Loucy (cell line): ENCODE measurements around the gene LRCH1.

Experiments used
- H2AFZ ChIP-seq: fragments of 200-600 bp; sonication (generic); 2 replicates; pipeline ENCODE4 v1.6.0; 2016; ENCODE audit warnings: antibody characterized with exemption, mild to moderate bottlenecking, low read length, moderate library complexity
- H3F3A ChIP-seq: fragments of 200-600 bp; 2 replicates; pipeline ENCODE4 v1.6.0; 2016; ENCODE audit warnings: antibody characterized with exemption, low read depth, mild to moderate bottlenecking
- H3K27me3 ChIP-seq: fragments of 200-600 bp; sonication (generic); 2 replicates; pipeline ENCODE4 v1.6.1; 2014; ENCODE audit warnings: low read length, mild to moderate bottlenecking; ENCODE audit not compliant: insufficient read depth, poor library complexity, severe bottlenecking
- H3K36me3 ChIP-seq: fragments of 200-600 bp; sonication (generic); 2 replicates; pipeline ENCODE4 v1.6.1; 2016; ENCODE audit warnings: low read length; ENCODE audit not compliant: insufficient read depth
- H3K4me1 ChIP-seq: fragments of 200-600 bp; sonication (generic); 2 replicates; pipeline ENCODE4 v1.5.1; 2014; ENCODE audit warnings: low read length, mild to moderate bottlenecking; ENCODE audit not compliant: insufficient read depth, poor library complexity, severe bottlenecking
- H3K4me2 ChIP-seq: fragments of 200-600 bp; sonication (generic); 2 replicates; pipeline ENCODE4 v1.6.0; 2014; ENCODE audit warnings: antibody characterized with exemption, low read length, low read depth, mild to moderate bottlenecking; ENCODE audit not compliant: poor library complexity, severe bottlenecking
- H3K4me3 ChIP-seq: fragments of 200-600 bp; sonication (generic); 2 replicates; pipeline ENCODE4 v1.5.1; 2014; ENCODE audit warnings: low read length, mild to moderate bottlenecking, mixed read lengths; ENCODE audit not compliant: poor library complexity, severe bottlenecking
- H3K79me2 ChIP-seq: fragments of 200-600 bp; sonication (generic); 2 replicates; pipeline ENCODE4 v1.6.1; 2014; ENCODE audit warnings: low read length; ENCODE audit not compliant: insufficient read depth
- H3K9ac ChIP-seq: fragments of 200-600 bp; sonication (generic); 2 replicates; pipeline ENCODE4 v1.6.0; 2014; ENCODE audit warnings: mild to moderate bottlenecking, low read depth, low read length, moderate library complexity; ENCODE audit not compliant: poor library complexity, severe bottlenecking
- H3K9me2 ChIP-seq: fragments of 200-600 bp; sonication (generic); replicated peaks from 2 replicates; pipeline ENCODE4 v1.6.1; 2016; ENCODE audit warnings: low read depth, low read length, mixed read lengths
- H3K9me3 ChIP-seq: fragments of 200-600 bp; sonication (generic); 2 replicates; pipeline ENCODE4 v1.6.1; 2014; ENCODE audit warnings: mild to moderate bottlenecking, antibody characterized with exemption, low read length, low read depth; ENCODE audit not compliant: insufficient read depth
- H4K20me1 ChIP-seq: fragments of 200-600 bp; sonication (generic); 2 replicates; pipeline ENCODE4 v1.6.0; 2014; ENCODE audit warnings: antibody characterized with exemption, low read length, mild to moderate bottlenecking; ENCODE audit not compliant: insufficient read depth, poor library complexity, severe bottlenecking
- EZH2phosphoT487 ChIP-seq: fragments of 200-600 bp; IDR thresholded peaks from 2 replicates; pipeline ENCODE4 v1.6.1; 2018; ENCODE audit warnings: antibody characterized with exemption, mild to moderate bottlenecking, moderate library complexity, borderline replicate concordance
- TF ChIP-seq, protein P1 (sequence below): fragments of 200-600 bp; sonication (generic); conservative IDR thresholded peaks from 2 replicates; pipeline ENCODE4 v1.5.1; 2014; ENCODE audit warnings: mild to moderate bottlenecking, antibody characterized with exemption, low read length

LRCH1 gene

GRCh38 chr13:46679369-46680120, 126.6 kb downstream of the LRCH1 start:
- Histone ChIP-seq H3K27me3 (no peaks in the 10 kb centered on the region), H3K4me2 (no peak overlapping the region), H3K4me3 (no peak overlapping the region), H3F3A (no peaks in the 10 kb centered on the region), H3K9me2 (no peaks in the 10 kb centered on the region), H3K36me3 (peaks cover 22% of the 10 kb centered on the region; the same call in 1 of the 2 replicates), H3K79me2 (peaks cover 49% of the 10 kb centered on the region), H4K20me1 (no peaks in the 10 kb centered on the region), H3K9ac (no peak overlapping the region), H3K9me3 (no peaks in the 10 kb centered on the region), H3K4me1 (peaks cover 8% of the 10 kb centered on the region), H2AFZ (no peak overlapping the region)
- TF ChIP-seq, protein P1, sequence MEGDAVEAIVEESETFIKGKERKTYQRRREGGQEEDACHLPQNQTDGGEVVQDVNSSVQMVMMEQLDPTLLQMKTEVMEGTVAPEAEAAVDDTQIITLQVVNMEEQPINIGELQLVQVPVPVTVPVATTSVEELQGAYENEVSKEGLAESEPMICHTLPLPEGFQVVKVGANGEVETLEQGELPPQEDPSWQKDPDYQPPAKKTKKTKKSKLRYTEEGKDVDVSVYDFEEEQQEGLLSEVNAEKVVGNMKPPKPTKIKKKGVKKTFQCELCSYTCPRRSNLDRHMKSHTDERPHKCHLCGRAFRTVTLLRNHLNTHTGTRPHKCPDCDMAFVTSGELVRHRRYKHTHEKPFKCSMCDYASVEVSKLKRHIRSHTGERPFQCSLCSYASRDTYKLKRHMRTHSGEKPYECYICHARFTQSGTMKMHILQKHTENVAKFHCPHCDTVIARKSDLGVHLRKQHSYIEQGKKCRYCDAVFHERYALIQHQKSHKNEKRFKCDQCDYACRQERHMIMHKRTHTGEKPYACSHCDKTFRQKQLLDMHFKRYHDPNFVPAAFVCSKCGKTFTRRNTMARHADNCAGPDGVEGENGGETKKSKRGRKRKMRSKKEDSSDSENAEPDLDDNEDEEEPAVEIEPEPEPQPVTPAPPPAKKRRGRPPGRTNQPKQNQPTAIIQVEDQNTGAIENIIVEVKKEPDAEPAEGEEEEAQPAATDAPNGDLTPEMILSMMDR: no peak
- TF ChIP-seq EZH2phosphoT487: no peak

DNA sequence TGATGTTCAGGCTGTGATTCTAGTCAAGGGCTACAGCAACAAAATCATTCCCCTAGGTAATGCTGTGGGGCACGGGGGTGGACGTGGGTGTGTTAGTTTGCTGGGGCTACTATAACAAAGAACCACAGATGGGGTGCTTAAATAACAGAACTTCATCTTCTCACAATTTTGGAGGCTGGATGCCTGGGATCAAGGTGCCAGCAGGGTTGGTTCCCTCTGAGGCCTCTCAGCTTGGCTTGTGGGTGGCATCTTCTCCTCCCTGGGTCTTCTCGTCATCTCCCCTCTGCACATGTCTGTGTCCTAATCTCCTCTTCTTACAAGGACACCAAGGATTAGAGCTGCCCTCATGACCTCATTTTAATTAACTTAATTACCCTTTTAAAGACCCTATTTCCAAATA, 129.0 kb downstream of the LRCH1 start:
- TF ChIP-seq, protein P1: no peak
- no peak for TF ChIP-seq EZH2phosphoT487
- no peak overlapping the region for H3K9ac ChIP-seq
- no peak overlapping the region for H3K4me2 ChIP-seq
- no peaks in the 10 kb centered on the region for H3K9me2 ChIP-seq
- no peaks in the 10 kb centered on the region for H3F3A ChIP-seq
- no peaks in the 10 kb centered on the region for H4K20me1 ChIP-seq
- H3K9me3 ChIP-seq: no peaks in the 10 kb centered on the region
- H3K4me1 ChIP-seq: no peaks in the 10 kb centered on the region
- peaks cover 30% of the 10 kb centered on the region; the same call in 1 of the 2 replicates for H3K36me3 ChIP-seq
- peaks cover 31% of the 10 kb centered on the region for H3K79me2 ChIP-seq
- no peak overlapping the region for H3K4me3 ChIP-seq
- no peak overlapping the region for H2AFZ ChIP-seq
- no peaks in the 10 kb centered on the region for H3K27me3 ChIP-seq

- no peak overlapping the region for H3K4me2 ChIP-seq
- H3K9me2 ChIP-seq: no peaks in the 10 kb centered on the region
- H3F3A ChIP-seq: no peaks in the 10 kb centered on the region
- no peaks in the 10 kb centered on the region for H4K20me1 ChIP-seq
- H3K9ac ChIP-seq: no peak overlapping the region
- peaks cover 31% of the 10 kb centered on the region for H3K79me2 ChIP-seq
- H3K9me3 ChIP-seq: no peaks in the 10 kb centered on the region
- H3K27me3 ChIP-seq: no peaks in the 10 kb centered on the region
- H3K36me3 ChIP-seq: peaks cover 30% of the 10 kb centered on the region; the same call in 1 of the 2 replicates
- no peak overlapping the region for H3K4me3 ChIP-seq
- H3K4me1 ChIP-seq: peaks cover 3% of the 10 kb centered on the region
- no peak overlapping the region for H2AFZ ChIP-seq
- TF ChIP-seq, protein P1: no peak
- TF ChIP-seq EZH2phosphoT487: no peak
These were observed 129.7 kb downstream of the LRCH1 start for GRCh38 chr13:46682707-46683106.
